HG03064 (cell line): ENCODE measurements around the gene ASCL3.
"Not testable (repeated sequence)": the region's sequence is repeated elsewhere in the genome, so short reads cannot be mapped to it uniquely, and the experiment has no call there.

Experiments used
- ATAC-seq: cut with Tn5 transposase; IDR thresholded peaks from one replicate; pipeline ENCODE4 v1.9.1; 2021; ENCODE audit warnings: low read depth; ENCODE audit not compliant: unreplicated experiment

Gene ASCL3

GRCh38 chr11:8948886-8949285 is 6.1 kb upstream of the ASCL3 start:
- no peak for ATAC-seq

DNA sequence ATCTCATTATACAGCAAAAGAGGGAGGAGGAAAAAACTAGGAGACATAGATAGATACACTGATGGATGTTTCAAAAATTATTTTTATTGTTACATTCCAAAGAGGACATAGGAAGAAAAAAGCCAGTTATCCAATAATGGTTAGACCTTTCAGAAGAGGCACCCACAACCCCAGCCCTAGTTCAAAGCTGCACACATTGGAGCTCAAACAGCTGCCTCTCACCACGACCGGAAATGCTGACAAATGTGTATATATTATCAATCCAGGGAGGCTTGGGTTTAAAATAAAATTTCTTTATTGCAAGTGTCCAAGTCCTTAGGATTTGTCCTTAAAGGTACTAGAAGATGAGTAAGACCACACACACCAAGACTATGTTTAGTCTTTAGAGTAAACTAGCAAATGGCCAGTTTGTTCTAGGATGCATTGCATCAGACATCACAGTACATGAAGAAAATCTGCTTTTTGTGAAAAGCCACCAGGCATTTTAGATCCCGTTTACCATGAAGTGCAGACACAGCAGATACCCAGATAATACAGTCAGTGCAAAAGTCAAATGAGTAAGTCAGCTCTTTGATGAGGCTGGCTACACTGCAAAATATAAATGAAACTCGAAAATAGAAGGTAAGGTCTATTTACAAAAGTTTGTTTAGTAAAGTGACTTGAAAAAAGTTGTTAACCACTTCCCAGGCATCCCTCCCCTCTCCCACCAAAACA is 4.6 kb upstream of the ASCL3 start:
- ATAC-seq = no peak

- no peak for ATAC-seq
These were observed 1.3 kb downstream of the ASCL3 start for GRCh38 chr11:8941341-8942103.

- ATAC-seq = no peak
These were observed 5.2 kb downstream of the ASCL3 start for GRCh38 chr11:8937659-8938058.

- no peak for ATAC-seq
These were observed 5.7 kb downstream of the ASCL3 start for GRCh38 chr11:8937159-8937558.

DNA sequence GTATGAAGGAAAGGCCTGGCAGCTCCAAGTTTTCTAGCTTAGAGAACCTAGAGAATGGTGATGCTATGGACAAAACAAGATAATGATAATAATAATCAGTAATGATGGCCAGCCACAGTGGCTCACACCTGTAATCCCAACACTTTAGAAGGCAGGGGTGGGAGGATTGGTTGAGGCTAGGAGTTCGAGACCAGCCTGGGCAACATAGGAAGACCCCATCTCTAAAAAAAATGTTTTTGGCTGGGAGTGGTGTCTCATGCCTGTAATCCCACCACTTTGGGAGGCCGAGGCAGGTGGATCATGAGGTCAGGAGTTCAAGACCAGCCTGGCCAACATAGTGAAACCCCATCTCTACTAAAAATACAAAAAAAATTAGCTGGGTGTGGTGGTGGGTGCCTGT is 7.0 kb downstream of the ASCL3 start:
- ATAC-seq = not testable (repeated sequence)

GRCh38 chr11:8934742-8935488 is 7.9 kb downstream of the ASCL3 start:
- no peak for ATAC-seq

DNA sequence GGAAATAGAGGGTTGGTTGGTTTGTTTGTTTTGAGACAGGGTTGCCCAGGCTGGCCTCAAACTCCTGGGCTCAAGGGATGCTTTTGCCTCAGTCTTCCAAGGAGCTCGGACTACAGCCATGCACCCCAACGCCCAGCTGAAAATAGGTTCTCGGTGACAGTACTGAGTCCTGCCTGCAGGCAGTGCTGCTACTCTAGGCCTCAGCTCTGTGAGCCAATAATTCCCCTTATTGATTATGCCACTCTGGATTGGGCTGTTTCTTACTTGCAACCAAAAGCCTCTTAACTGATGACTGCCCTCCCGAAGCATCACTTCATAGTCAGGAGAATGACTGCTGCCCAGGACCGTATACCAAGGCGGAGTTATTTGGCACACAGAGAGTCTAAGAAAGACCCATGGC is 8.9 kb downstream of the ASCL3 start:
- ATAC-seq = no peak

DNA sequence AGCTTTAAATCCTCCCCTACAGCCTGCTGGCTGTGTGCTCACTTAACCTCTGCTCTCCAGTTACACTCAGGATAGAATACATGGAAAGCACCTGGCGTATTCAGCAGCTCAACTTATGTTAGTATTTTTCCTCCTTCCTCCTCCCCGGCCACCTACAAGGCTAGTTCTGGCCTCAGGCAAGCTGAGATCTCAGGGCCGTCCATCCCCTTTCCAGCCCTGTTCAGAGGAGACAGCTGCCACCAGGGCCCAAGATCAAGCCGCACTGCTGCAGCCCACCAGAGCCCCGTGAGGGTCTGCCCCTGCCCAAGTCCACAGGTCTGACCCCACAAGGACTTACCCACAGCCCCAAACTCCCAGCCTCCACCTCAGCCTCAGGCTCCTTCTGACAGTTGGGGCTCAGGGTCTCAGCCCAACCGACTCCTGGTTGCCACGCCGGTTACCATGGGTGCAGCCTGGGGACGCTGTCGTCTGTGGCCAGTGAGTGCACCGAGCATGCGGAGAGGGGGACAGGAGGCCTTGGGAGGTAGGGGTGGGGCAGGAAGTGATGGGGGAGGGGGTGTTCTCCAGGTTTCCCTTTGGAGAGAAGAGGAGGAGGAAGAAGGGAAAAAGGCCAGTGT is 10.1 kb downstream of the ASCL3 start, which contains the start of gene C11orf16:
TSS of gene C11orf16 (minus strand) at position 384 of the 617 bp plus-strand sequence. CDS start 639 bp downstream, outside the sequence.
- no peak for ATAC-seq

DNA sequence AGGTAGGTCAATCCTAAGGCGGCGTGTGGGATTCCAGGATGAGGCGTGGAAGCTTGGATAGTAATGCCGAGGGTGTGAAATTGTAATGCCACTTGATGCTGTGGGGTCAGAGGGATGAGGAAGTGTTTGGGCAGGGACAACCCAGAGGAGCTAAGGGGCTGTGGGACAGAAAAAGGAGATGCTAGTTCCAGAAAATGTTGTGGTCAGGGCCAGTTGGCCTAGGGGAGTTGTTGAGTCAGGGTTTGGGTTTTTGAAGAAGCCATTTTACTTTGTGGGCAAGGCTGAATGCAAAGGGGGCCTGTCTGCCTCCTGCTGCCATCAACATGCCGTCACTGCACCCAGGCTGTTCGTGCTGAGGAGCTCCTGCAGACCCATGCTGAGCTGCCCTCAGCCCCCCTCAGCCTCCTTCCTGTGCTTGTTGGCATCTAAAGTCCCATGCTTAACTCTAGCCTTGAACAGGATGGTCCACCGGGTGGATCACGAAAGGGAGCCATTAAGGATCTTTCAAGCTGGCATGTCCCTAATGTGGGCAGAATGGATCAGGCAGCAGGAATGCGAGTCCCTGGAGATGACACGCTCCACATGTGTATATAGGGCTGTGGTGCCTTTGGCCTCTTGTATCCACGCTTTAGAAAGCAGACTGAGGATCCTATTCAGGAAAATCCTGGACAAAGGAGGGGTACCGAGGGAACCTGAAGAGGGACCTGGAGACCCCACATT is 12.2 kb downstream of the ASCL3 start:
- ATAC-seq = no peak

- no peak for ATAC-seq
These were observed 13.7 kb downstream of the ASCL3 start for GRCh38 chr11:8928981-8929615.

DNA sequence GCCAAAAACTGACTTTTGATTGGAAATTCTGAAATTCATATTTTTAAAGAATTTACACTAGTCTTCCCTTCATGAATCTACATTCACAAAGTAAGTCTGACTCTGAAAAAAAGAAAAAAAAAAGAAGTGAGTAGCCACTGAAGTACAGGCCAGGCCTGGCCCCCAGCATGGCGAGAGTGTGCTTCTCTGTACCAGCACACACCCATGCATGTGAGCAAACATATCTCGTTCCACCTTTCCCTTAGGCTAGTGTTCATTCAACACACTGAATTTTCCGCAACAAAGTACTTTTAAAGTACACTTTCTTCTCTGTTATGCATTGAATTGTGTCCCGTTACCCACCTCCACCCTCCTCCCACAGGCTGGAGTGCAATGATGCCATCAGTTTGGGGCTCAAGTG is 14.6 kb downstream of the ASCL3 start:
- ATAC-seq = no peak

GRCh38 chr11:8927233-8927632 is 15.6 kb downstream of the ASCL3 start:
- no peak for ATAC-seq

DNA sequence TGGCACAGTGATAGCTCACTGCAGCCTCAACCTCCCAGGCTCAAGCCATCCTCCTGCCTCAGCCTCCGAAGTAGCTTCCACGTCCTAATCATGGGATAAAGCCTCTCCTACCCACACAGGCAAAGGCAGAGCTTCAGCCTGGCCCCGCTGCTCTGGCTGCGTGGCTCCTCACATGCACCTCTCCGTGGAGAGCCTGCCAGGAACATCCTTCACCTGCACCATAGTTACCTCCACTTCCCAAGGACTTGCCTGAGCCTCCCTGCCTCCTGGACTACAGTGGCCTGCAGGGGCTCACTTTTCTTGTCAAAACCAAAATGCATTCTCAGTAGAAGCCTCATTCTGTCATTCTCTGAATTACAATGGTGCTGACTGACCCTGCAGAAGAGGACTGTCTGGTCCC is 16.6 kb downstream of the ASCL3 start:
- no peak for ATAC-seq

GRCh38 chr11:8925711-8926110 is 17.1 kb downstream of the ASCL3 start:
- ATAC-seq = no peak

DNA sequence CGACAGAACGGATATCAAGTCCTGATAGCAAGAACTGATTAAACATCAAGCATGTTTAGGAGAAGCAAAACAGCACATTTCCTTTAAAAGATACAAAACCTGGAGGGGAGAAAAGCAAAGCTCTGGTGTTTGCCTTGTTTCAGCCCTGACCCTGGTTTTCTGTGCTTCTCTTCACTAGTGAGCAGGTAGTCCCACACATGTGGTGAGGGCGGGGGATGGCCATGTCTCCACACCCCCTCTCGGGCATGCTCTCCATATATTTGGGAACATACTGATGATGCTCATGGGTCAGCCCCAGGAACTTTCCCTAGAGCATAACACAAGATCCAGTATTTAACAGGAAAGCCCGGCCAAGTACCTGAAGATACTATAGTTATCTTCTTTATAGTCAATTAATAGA is 20.1 kb downstream of the ASCL3 start:
- no peak for ATAC-seq

DNA sequence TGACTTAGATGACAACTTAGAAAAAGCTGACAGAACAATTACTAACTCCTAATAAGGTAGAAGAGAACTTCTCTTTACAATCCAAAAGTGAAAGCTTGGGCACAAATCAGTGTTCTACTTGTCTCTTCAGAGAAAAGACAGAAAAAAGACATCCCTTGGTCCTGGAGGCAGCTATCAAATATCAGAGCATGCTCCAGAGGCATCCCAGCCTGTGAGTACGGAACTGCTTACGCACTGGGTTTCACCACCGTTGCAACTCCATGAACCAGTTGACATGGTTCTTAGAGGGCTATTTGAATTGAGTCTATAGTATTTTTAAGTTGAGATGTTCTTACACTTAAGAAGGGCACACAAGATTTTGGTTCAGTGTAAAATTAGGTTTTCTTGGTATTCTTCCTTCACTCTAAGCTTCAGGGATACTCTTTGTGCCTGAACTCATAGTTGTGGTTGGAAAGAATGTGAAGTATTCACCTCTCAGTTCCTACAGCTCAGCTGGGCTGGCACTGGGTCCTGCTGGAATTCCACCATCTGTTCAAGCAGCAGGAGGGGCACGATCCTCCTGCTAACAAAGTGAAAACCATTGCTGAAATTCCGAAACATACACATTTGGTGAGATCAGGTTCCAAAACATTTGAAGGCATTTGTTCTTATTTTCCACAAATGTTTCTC is 25.5 kb downstream of the ASCL3 start:
- ATAC-seq = no peak

GRCh38 chr11:8914661-8915018 is 28.2 kb downstream of the ASCL3 start:
- ATAC-seq = no peak

DNA sequence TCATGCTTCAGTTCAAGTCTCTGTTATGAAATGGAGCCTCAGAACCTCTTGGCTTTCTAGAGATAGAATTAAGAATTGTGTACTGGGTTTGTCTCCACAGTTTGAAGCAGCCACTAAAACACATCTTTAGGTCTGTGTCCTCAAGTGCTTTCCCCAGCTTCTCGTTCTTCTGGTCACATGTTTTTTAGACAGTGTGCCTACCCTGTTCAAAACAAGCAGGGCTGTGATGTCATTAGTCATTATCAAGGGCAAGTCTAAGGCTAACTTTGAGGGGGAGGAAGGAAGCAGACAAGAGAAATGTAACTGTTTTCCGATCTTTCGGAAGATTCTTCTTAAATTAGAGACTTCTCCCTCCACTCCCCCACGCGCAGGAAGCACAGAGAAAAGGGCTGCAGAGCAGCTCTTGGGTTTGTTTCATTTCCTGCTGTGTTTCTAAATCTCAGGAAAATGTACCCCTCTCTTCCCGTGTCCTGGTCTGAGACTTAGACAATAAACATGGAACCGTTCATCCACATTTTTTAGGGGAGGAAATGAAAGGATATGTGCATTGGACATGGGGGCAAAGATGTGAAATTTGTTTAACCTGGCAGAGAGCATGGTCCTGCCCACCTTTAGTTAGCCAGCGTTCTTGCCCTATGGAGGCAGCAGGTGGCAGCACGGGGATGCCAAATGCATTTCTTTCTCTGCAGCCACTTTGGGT is 28.7 kb downstream of the ASCL3 start:
- no peak for ATAC-seq
